ENCODE data around the gene ANKS6. TPM values are rescaled to one million over a fixed set of nuclear protein-coding genes. Genes with fewer than 3 reads are reported as not detected.

ANKS6 gene
- total and polyA plus RNA-seq, 2 of the 8 experiments (the other 6 are each of a cell fraction or from before 2014, with no cell fraction given): 34.1 to 56.3 TPM

DNA sequence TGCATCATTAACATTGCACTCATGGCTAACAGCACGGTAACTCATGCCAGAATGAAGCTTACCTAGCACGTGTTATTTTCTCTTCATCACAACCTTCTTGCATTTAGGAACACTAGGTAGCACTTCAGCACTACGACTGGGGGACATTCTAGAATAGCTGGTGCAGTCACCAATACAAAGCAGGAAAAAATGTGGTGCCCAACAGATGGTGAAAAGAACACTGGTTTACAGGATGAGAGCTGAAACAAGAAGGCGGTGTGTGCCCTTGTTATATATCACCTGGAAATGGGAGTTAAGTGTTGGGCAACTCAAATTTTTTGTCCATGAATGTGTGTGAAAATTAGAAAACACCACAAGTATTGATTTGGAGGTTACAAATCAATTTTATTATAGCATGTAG lies 41.2 kb upstream of the ANKS6 start:
- Histone ChIP-seq H3K4me3 (ENCODE audit: extremely low read depth in 1 of 4, insufficient read depth in 2 of 4, low read depth in 3 of 4, low read length in 4 of 4) (no peak overlapping the region), H2AFZ (ENCODE audit: low read length) (no peak overlapping the region), H3K79me1 (ENCODE audit: low read depth, low read length) (no peaks in the 10 kb centered on the region), H3K18ac (ENCODE audit: extremely low read depth, low read length) (no peak overlapping the region), H3K14ac (ENCODE audit: insufficient read length) (no peak overlapping the region), H4K5ac (ENCODE audit: insufficient read length, low read depth, low read length) (no peak overlapping the region), H4K91ac (replicated peaks; ENCODE audit: insufficient read length, low read length) (no peak overlapping the region), H2AK5ac (ENCODE audit: low read depth, low read length) (no peak overlapping the region), H3K56ac (replicated peaks; ENCODE audit: insufficient read length, low read depth, low read length) (no peak overlapping the region), H3K23ac (ENCODE audit: insufficient read length) (no peak overlapping the region), H3K36me3 (ENCODE audit: control insufficient read depth in 2 of 4, insufficient read depth in 4 of 4, low read length in 3 of 4) (peaks cover 0 to 21% (median 3%) of the 10 kb centered on the region in 4 experiments; a peak in 6 of 8 replicates), H4K20me1 (replicated peaks in 1 of 2; ENCODE audit: control insufficient read depth in 1 of 2, insufficient read depth in 2 of 2, low read length in 2 of 2) (peaks cover 0 to 2% of the 10 kb centered on the region in 2 experiments), H3K9me3 (ENCODE audit: insufficient read depth in 2 of 2, low read depth in 1 of 2, low read length in 1 of 2) (no peaks in the 10 kb centered on the region), H3K4me1 (replicated peaks in 1 of 4; ENCODE audit: control insufficient read depth in 3 of 4, insufficient read depth in 4 of 4, low read length in 3 of 4) (peaks cover 0 to 4% (median under 1%) of the 10 kb centered on the region in 4 experiments; a peak in 2 of 7 replicates), H4K8ac (ENCODE audit: extremely low read depth, insufficient read depth, low read length) (no peak overlapping the region), H3K9ac (replicated peaks in 1 of 4; ENCODE audit: extremely low read depth in 1 of 4, low read depth in 3 of 4, low read length in 3 of 4) (no peak overlapping the region), H3K79me2 (ENCODE audit: control insufficient read depth in 1 of 2, insufficient read depth in 2 of 2, low read length in 2 of 2) (no peaks in the 10 kb centered on the region), H2BK5ac (ENCODE audit: low read depth, low read length) (no peak overlapping the region), H3K27ac (ENCODE audit: low read depth, low read length) (no peak overlapping the region), H2BK12ac (ENCODE audit: low read depth, low read length) (no peak overlapping the region), H2BK15ac (ENCODE audit: low read length) (no peak overlapping the region), H2BK120ac (replicated peaks; ENCODE audit: low read depth, low read length) (no peak overlapping the region), H3K4ac (replicated peaks; ENCODE audit: insufficient read length, low read depth, low read length) (no peak overlapping the region), H3K23me2 (ENCODE audit: low read depth, low read length) (no peaks in the 10 kb centered on the region), H2BK20ac (ENCODE audit: low read length) (no peak overlapping the region), H3K4me2 (ENCODE audit: insufficient read depth in 1 of 2, low read depth in 2 of 2, low read length in 2 of 2) (no peak overlapping the region), H3K27me3 (replicated peaks in 1 of 4; ENCODE audit: control insufficient read depth in 3 of 4, extremely low read depth in 1 of 4, insufficient read depth in 3 of 4, low read length in 3 of 4) (no peaks in the 10 kb centered on the region)
- FAIRE-seq (no peak), DNase-seq (ENCODE audit: low read depth in 1 of 2, low spot score in 2 of 2) (no peak)
- WGBS, 2 experiments (ENCODE audit: extremely low coverage in 1 of 2, insufficient coverage in 1 of 2, insufficient read length in 1 of 2, insufficient replicate concordance in 2 of 2, low coverage in 1 of 2, low lambda C conversion rate in 2 of 2, missing lambda C conversion rate in 1 of 2): 88% methylated on average over 4 of the region's 4 CpGs; no CpG with 5 or more reads in 1 of the 2 experiments
- POLR2A ChIA-PET (ENCODE audit: partially characterized antibody): no interaction called here
- CTCF ChIA-PET (ENCODE audit: partially characterized antibody): interaction anchor here (1.1 to 2.3 kb wide), 3 partner anchors 11 to 302 kb away, joined by 3 to 13 read pairs (median 3); no protein-coding TSS in a partner anchor
- TF ChIP-seq SP4 (IDR thresholded peaks at IDR 0.05; ENCODE audit: low read length) (no peak), CTBP2 (IDR thresholded peaks at IDR 0.05; ENCODE audit: borderline replicate concordance, insufficient read depth, insufficient read length, low read length) (no peak), KDM4A (IDR thresholded peaks at IDR 0.05; ENCODE audit: low read depth, low read length, severe bottlenecking) (no peak), CHD1 (IDR thresholded peaks at IDR 0.05; ENCODE audit: low read depth, low read length) (no peak), TCF12 (IDR thresholded peaks at IDR 0.05; ENCODE audit: low read depth, low read length) (no peak), ASH2L (IDR thresholded peaks at IDR 0.05; ENCODE audit: low read length) (no peak), RXRA (IDR thresholded peaks at IDR 0.05; ENCODE audit: insufficient read depth, low read depth, low read length) (no peak), SAP30 (IDR thresholded peaks at IDR 0.05; ENCODE audit: insufficient read depth, insufficient replicate concordance, low read length) (no peak), TBP (IDR thresholded peaks at IDR 0.05; ENCODE audit: low read depth, low read length) (no peak), JUN (IDR thresholded peaks at IDR 0.05; ENCODE audit: low read depth, low read length) (no peak)
- TF ChIP-seq, protein P1, sequence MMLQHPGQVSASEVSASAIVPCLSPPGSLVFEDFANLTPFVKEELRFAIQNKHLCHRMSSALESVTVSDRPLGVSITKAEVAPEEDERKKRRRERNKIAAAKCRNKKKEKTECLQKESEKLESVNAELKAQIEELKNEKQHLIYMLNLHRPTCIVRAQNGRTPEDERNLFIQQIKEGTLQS (IDR thresholded peaks at IDR 0.05; ENCODE audit: insufficient read depth, low read depth, low read length): no peak
- TF ChIP-seq, protein P2, sequence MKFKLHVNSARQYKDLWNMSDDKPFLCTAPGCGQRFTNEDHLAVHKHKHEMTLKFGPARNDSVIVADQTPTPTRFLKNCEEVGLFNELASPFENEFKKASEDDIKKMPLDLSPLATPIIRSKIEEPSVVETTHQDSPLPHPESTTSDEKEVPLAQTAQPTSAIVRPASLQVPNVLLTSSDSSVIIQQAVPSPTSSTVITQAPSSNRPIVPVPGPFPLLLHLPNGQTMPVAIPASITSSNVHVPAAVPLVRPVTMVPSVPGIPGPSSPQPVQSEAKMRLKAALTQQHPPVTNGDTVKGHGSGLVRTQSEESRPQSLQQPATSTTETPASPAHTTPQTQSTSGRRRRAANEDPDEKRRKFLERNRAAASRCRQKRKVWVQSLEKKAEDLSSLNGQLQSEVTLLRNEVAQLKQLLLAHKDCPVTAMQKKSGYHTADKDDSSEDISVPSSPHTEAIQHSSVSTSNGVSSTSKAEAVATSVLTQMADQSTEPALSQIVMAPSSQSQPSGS (IDR thresholded peaks at IDR 0.05; ENCODE audit: low read length): no peak

Measured in H1 (cell line).